GM19395 (cell line): ENCODE measurements around the gene GRHPR.
A peak's percentile ranks its signal among the peaks of the same experiment; 100 is the strongest.
"Not testable (repeated sequence)": the region's sequence is repeated elsewhere in the genome, so short reads cannot be mapped to it uniquely, and the experiment has no call there.

Experiments used
- ATAC-seq: cut with Tn5 transposase; IDR thresholded peaks from one replicate; pipeline ENCODE4 v1.9.1; 2021; ENCODE audit warnings: mild to moderate bottlenecking, moderate library complexity; ENCODE audit not compliant: unreplicated experiment

GRHPR gene

DNA sequence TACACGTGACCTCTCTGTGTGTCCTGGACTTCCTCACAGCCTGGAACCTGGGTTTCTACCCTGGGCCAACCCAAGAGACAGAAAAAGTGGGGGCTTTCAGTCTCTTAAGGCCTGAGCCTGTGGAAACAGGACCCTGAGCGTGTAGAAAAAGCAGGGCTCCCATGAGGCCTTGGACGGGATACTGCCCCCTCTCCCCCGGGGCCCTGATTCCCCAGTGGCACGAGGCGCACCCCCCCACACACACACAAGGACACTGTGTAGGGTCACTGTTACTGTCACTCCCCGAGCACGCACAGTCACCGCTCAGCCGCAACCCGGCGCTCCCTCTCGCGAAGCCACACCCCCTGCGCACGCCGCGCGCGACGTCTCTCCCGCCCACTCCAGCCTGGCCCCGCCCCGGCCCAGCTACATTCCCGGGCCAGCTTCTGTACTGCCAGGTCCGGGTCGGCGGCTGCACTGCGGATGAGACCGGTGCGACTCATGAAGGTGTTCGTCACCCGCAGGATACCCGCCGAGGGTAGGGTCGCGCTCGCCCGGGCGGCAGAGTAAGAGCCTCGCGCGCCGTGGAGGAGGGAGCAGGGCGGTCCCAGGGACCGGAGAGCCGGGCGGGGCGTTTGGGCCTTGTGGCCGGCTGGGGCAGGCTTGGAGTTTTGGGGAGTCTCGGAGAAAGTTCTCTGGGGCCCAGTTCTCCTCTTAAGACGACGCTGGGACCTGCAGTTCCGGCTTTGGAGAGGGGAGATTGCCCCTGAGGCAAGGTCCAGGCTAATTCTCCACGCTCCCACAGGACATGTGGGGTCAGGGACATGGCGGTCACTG lies at the start of gene GRHPR:
TSS of gene GRHPR (plus strand) at position 408 of the 816 bp plus-strand sequence. CDS start at position 463, 55 bp downstream.
- ATAC-seq: peak; percentile 94

GRCh38 chr9:37372839-37373238 lies 49.7 kb upstream of the GRHPR start:
- ATAC-seq: no peak

GRCh38 chr9:37373621-37374020 lies 48.9 kb upstream of the GRHPR start:
- no peak for ATAC-seq

DNA sequence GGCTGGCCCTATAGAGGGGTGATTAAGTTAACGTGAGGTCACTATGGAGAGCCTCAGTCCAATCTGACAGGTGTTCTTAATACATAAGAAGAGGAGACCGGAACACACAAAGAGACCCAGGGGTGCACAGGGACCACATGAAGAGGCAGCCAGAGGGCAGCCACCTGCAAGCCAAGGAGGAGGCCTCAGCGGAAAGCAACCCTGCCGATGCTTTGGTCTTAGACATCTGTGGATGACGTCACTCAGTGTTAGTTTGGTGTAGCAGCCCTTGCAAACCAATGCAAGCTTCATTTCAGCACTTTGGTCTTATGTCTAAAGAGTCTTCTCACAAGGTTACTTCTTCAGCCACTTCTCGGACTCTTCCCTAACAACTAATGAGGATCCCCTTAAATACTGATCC lies 47.6 kb upstream of the GRHPR start:
- ATAC-seq: peak; percentile 46

DNA sequence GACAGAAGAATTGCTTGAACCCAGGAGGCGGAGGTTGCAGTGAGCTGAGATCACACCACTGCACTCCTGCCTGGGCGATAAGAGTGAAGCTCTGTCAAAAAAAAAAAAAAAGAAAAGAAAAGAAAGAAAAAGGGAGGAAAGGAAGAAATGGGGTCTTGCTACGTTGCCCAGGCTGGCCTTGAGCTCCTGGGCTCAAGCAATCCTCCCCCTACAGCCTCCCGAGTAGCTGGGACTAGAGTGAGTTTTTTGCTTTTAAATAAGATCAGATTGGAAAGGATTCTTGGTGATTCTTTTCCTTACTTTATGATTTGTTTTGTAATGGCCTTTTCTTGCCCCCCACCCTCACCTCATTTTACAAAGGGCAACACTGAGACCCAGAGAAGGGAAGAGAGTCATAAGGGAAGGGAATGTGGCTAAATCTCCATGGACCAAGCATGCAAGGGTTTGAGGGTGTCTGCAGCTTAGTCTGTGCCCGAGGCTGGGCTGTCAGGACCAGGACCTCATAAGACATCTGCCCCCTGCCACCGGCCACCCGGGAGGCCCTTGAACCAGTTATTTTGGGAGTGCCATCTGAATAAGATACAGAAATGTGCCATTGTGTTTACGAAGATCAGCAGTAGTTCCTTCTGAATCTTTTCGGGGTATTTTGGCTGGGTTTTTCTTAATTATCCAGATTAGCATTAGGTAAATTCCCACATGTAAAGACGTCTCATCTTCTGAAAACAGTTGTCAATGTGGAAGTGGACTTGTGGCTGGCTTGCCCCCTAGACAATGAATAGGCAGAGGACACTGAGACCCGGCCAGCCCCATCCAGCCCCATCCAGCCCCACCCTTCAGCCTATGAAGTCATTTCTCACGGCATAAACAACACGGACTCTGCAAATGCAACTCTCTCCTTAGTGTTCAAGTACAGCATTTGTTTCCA lies 44.5 kb upstream of the GRHPR start:
- ATAC-seq: no peak

DNA sequence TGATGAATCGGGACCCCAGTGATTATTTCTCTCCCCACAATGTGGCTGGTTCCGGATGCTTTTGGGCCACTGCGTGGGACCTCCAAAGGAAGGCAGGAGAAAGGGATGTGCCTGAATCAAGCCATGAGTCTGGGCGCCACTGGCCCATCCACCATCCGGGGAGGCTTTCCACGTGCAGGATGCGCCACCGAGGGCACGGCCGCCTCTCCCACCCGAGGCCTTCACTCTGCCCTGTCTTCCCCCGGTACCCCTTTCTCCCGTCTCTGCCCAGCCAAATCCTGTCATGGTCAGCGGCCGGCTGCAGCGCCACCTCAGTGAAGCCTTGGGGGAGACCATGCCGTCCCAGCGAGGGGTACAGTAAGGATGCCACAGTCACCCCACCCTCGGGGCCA lies 43.9 kb upstream of the GRHPR start:
- ATAC-seq: no peak

GRCh38 chr9:37379835-37380234 lies 42.7 kb upstream of the GRHPR start:
- ATAC-seq: no peak

DNA sequence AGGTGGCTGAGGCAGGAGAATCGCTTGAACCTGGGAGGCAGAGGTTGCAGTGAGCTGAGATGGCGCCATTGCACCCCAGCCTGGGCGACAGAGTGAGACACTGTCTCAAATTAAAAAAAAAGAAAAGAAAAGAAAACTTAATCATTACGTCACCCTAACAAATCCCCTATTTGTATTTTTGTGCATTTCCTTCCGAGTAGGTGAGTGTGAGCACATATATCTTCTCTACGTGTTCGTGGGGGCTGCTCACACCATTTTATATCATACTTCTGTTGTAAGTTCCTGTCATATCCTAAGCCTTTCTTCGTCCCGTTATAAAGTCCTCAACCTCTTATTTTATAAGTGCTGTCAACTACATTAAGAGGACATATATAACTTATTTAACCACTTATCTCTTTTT lies 41.9 kb upstream of the GRHPR start:
- no peak for ATAC-seq

GRCh38 chr9:37381094-37381741 lies 41.3 kb upstream of the GRHPR start:
- ATAC-seq: no peak

GRCh38 chr9:37382161-37382981 lies 40.1 kb upstream of the GRHPR start:
- ATAC-seq: peak; percentile 42

DNA sequence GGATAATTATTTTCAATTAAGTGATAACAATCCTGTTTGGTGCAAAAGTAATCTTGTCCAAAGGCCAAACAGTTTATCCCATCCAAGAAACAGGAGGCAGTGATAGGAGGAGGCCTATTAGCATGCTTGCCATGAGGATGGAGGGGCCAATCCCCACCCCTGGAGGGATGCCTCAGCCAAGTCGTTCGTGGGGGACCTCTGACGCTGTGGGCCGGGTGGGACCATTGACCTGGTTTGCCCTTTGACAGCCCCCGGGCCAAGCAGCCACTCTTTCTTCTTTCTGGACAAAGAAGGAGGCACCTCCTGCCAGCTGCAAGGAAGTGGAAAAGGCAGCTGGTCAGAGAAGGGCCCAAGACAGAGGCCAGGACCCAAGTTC lies 39.5 kb upstream of the GRHPR start:
- ATAC-seq: peak; percentile 33

DNA sequence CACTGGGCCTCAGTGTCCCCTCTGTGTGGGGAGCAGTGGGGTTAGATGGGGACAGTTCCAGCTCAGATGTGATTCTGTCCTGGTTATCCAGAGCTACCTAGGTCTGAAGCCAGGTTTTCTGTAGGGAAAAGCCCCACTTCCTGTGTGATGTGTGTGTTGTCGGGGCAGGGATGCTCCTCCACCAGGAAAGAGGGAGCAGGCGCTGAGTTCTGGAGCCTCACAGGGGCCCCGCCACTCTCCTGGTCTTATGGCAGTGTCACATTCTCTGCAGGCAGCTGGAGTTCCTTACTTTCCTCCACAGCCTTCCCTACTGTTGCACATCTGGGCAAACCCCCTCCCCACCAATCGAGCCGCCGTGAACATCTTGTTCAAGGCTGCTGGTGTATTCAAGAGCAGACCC lies 39.1 kb upstream of the GRHPR start:
- ATAC-seq: no peak

DNA sequence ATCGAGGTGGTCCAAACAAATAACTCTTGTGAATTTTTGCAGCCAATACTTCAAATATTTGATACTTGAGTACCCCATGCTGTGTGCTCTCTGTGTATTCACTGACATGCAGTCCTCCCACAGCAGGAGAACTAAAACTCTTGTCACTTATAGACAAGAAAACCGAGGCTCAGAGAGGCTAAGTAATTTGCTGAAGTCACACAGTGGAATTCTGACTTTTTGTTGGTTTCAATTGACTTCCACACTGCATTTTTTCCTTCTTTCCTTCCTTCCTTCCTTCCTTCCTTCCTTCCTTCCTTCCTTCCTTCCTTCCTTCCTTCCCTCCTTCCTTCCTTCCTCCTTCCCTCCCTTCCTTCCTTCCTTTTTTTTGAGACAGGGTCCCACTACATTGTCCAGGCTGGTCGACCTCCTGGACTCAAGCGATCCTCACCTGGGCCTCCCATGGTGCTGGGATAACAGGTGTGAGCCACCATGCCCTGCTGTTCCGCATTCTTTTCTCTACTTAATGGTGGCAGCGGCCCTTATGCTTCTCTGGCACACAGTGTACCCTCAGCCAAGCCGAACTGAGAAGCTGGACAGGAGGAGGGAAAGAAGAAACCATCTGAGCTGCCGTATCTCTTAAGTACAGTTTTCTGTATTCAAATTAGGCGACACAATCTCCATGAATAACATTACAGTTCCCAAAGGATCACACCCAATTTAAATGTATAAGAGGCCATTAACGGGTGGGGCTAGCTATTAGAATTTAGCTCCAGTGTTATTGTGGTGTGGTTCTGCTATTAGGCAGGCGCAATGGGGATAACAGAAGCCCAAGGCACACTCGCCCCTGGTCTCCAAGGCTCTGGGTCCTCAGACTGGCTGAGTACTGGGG lies 38.4 kb upstream of the GRHPR start:
- no peak for ATAC-seq

DNA sequence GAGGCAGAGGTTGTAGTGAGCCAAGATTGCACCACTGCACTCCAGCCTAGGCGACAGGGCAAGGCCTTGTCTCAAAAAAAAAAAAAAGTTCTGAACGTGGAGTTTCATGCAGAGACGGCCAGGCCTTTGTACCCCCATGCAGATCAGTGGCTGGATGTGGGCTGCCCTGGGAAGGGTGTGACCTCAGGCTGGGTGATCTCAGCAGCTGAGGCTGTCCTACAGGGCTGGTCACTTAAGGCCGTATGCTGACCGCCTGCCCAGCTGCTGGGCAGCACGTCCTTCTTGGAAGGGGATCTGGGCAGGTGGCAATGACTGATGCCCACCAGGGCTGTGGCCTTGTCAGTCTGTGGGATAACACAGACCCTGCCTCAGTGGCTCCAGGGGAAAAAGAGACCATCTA lies 37.2 kb upstream of the GRHPR start:
- ATAC-seq: no peak

- no peak for ATAC-seq
These were observed 35.5 kb upstream of the GRHPR start for GRCh38 chr9:37386988-37387387.

GRCh38 chr9:37390759-37391158 lies 31.7 kb upstream of the GRHPR start:
- peak; percentile 89 for ATAC-seq

GRCh38 chr9:37392272-37392671 lies 30.2 kb upstream of the GRHPR start:
- no peak for ATAC-seq

DNA sequence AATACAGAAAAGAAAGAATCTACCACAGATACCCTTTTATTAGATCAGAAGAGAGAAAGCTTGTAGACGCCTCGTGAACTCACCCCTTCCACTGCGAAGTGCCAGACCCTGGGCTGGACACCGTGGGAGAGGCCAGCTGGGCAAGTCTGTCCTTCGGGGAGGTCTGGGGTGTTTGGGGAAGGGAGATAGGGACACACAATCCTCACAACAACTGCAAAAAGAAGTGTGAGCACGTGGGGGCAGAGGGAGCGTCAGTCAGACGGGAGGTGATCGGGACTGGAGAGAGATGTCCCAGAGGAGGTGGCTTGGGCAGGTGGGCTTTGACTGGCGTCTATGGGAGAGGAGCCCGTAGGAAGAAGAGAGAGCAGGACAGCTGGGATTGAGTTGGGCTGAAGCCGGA lies 27.3 kb upstream of the GRHPR start:
- ATAC-seq: no peak

GRCh38 chr9:37395663-37396062 lies 26.8 kb upstream of the GRHPR start:
- no peak for ATAC-seq

- ATAC-seq: not testable (repeated sequence)
These were observed 24.5 kb upstream of the GRHPR start for GRCh38 chr9:37397948-37398347.
